ENCODE results near the gene BFSP1.

Gene BFSP1

GRCh38 chr20:17518339-17519052 is 12.7 kb downstream of the BFSP1 start:
- no peak for DNase-seq

- DNase-seq = no peak
Measured at GRCh38 chr20:17515053-17515452, 16.1 kb downstream of the BFSP1 start.

- no peak for DNase-seq
Measured at GRCh38 chr20:17513939-17514338, 17.2 kb downstream of the BFSP1 start.

GRCh38 chr20:17511401-17511800 is 19.8 kb downstream of the BFSP1 start:
- DNase-seq = no peak

GRCh38 chr20:17510548-17510947 is 20.6 kb downstream of the BFSP1 start:
- no peak for DNase-seq

- no peak for DNase-seq
Measured at GRCh38 chr20:17508756-17509155, 22.4 kb downstream of the BFSP1 start.

GRCh38 chr20:17507531-17507930 is 23.6 kb downstream of the BFSP1 start:
- no peak for DNase-seq

GRCh38 chr20:17507032-17507431 is 24.1 kb downstream of the BFSP1 start:
- no peak for DNase-seq

- no peak for DNase-seq
Measured at GRCh38 chr20:17505636-17506517, 25.3 kb downstream of the BFSP1 start.

GRCh38 chr20:17504898-17505635 is 26.1 kb downstream of the BFSP1 start:
- DNase-seq = no peak

- no peak for DNase-seq
Measured at GRCh38 chr20:17504066-17504897, 26.9 kb downstream of the BFSP1 start.

GRCh38 chr20:17503301-17504065 is 27.7 kb downstream of the BFSP1 start:
- DNase-seq = no peak

- DNase-seq = no peak
Measured at GRCh38 chr20:17502105-17502504, 29.1 kb downstream of the BFSP1 start.

- no peak for DNase-seq
Measured at GRCh38 chr20:17501701-17502100, 29.5 kb downstream of the BFSP1 start.

GRCh38 chr20:17500826-17501225 is 30.4 kb downstream of the BFSP1 start:
- DNase-seq = no peak

- DNase-seq = no peak
Measured at GRCh38 chr20:17500271-17500670, 30.9 kb downstream of the BFSP1 start.

GRCh38 chr20:17499041-17499440 is 32.1 kb downstream of the BFSP1 start:
- no peak for DNase-seq

GRCh38 chr20:17498641-17499040 is 32.5 kb downstream of the BFSP1 start:
- no peak for DNase-seq

GRCh38 chr20:17497821-17498580 is 33.2 kb downstream of the BFSP1 start:
- DNase-seq = no peak

GRCh38 chr20:17495826-17496225 is 35.4 kb downstream of the BFSP1 start:
- no peak for DNase-seq

GRCh38 chr20:17494201-17494600 is 37.0 kb downstream of the BFSP1 start:
- no peak for DNase-seq
